COLO668 (cell line): ENCODE data around the gene SERPINI1.
A peak's percentile ranks its signal among the peaks of the same experiment; 100 is the strongest.

ENCODE experiments used
- DNase-seq: peaks from one replicate; lab custom pipeline; 2025; ENCODE audit not compliant: unreplicated experiment; lab: John Stamatoyannopoulos, UW

Gene SERPINI1

GRCh38 chr3:167735233-167736138 is at the start of gene SERPINI1:
SERPINI1 (plus strand) TSS chr3:167735721; CDS start chr3:167789129, 53,408 bp downstream.
- DNase-seq: peak; percentile 84

GRCh38 chr3:167691366-167691765 is 44.2 kb upstream of the SERPINI1 start:
- no peak for DNase-seq

- DNase-seq: no peak
These were observed 41.4 kb upstream of the SERPINI1 start for GRCh38 chr3:167694121-167694520.

GRCh38 chr3:167700046-167700445 is 35.5 kb upstream of the SERPINI1 start:
- no peak for DNase-seq

- no peak for DNase-seq
These were observed 34.6 kb upstream of the SERPINI1 start for GRCh38 chr3:167700926-167701325.

- DNase-seq: no peak
These were observed 29.7 kb upstream of the SERPINI1 start for GRCh38 chr3:167705840-167706239.

GRCh38 chr3:167709690-167710089 is 25.8 kb upstream of the SERPINI1 start:
- DNase-seq: no peak

- no peak for DNase-seq
These were observed 25.0 kb upstream of the SERPINI1 start for GRCh38 chr3:167710552-167710951.

DNA sequence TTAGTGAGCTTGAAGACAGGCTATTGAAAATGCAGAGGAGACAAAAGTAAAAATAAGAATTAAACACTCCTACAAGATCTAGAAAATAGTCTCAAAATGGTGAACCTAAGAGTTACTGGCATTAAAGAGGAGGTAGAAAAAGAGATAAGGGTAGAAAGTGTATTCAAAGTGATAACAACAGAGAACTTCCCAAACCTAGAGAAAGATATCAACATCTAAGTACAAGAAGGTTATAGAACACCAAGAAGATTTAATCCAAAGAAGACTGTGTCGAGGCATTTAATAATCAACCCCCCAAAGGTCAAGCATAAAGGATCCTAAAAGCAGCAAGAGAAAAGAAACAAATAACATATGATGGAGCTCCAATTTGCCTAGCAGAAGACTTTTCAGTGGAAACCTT is 24.1 kb upstream of the SERPINI1 start:
- no peak for DNase-seq

DNA sequence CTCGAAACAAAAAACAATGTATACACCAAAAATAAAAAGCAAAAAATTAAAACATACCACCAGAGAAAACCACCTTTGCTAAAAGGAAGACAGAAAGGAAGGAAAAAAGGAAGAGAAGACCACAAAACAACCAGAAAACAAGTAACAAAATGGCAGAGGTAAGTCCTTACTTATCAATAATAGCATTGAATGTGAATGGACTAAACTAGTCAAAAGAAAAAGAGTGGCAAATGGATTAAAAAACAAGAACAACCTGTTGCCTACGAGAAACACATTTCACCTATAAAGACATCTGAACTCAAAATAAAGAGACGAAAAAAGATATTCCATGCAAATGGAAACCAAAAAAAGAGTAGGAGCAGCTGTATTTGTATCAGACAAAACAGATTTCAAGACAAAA is 23.1 kb upstream of the SERPINI1 start:
- no peak for DNase-seq

GRCh38 chr3:167714871-167715270 is 20.6 kb upstream of the SERPINI1 start:
- no peak for DNase-seq

- peak; percentile 29 for DNase-seq
These were observed 18.6 kb upstream of the SERPINI1 start for GRCh38 chr3:167716920-167717319.

- DNase-seq: no peak
These were observed 16.9 kb upstream of the SERPINI1 start for GRCh38 chr3:167718582-167718981.

DNA sequence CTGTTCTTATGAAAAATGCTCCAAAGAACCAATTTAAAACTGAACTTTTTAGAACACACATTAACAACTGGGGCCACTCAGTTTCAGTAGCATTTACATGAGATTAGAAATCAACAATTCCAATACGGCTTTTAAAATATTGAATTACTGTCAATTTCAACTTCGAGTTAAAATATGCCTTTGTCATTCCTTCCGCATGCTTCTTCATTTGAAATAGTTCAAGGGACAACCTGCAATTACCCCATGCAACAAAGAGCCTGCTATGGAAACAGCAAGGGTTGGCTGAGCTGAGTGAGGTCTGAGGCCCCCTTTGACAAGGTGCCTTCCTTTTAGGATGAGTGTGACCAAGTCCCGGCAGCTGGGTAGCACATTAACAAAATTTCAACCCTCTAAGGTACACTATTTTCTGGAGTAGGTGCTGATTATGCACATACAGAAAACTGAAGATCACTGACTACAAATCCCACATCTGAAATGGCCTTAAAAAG is 12.5 kb upstream of the SERPINI1 start:
- no peak for DNase-seq

DNA sequence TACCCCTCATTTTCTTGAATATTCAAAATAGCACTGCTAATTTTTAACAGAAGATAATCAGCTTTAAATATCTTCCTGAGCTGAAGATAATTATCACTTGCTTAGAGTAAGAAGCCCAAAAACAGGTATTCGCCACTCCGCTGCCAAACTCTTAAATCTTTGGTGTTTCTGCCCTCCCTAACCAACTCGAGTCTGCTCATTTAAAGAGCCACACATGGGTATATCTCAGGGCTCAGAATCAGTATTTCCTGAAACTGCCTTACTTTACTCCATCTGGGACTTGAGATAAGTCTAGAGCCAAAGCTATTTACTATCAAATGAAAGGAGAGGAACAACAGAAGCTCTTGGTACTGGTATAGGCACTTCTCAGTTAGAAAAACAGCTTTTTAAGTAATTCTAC is 11.6 kb upstream of the SERPINI1 start:
- no peak for DNase-seq

GRCh38 chr3:167728176-167728575 is 7.3 kb upstream of the SERPINI1 start:
- DNase-seq: no peak

GRCh38 chr3:167728632-167729323 is 6.7 kb upstream of the SERPINI1 start:
- no peak for DNase-seq

GRCh38 chr3:167729591-167729990 is 5.9 kb upstream of the SERPINI1 start:
- no peak for DNase-seq

GRCh38 chr3:167731393-167731792 is 4.1 kb upstream of the SERPINI1 start:
- no peak for DNase-seq

- DNase-seq: no peak
These were observed 3.0 kb upstream of the SERPINI1 start for GRCh38 chr3:167732313-167733065.

GRCh38 chr3:167733961-167734497 is 1.5 kb upstream of the SERPINI1 start:
- no peak for DNase-seq
